ENCODE data around the gene TOMM6.

Gene TOMM6

DNA sequence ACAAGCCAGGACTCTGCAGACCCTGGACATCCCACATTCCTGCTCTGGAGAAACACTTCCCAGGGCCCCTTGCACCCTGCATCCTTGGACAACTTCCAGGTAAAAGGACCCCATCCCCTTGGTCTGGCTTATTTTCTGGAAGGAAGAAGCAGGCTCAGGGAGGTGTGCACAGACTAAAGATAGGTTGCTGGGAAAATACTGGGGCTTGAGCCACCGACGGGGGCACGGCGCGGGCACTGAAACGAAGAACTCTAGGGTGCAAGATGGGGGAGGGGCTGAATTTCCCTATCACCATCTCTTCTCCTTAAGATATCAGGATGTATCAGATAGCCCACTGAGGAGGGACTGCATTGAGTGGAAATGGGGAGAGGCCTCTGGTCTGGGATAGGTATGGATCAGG lies 8.6 kb upstream of the TOMM6 start:
- H3K36me3 ChIP-seq (ENCODE audit: control insufficient read depth, insufficient read depth, low read length), result peaks cover 19% of the 10 kb centered on the region
- H3K4me1 ChIP-seq (ENCODE audit: control insufficient read depth, insufficient read depth, low read length), result 0 out of 2 replicates have a peak, but pooled peaks cover 9% of the 10 kb centered on the region
- no peak overlapping the region for H3K27ac ChIP-seq (ENCODE audit: low read depth, low read length)
- no peak overlapping the region for H3K9ac ChIP-seq (ENCODE audit: low read depth, low read length)
- peak overlapping the region; percentile 86 for H3K4me3 ChIP-seq (ENCODE audit: low read depth, low read length)
- H3K27me3 ChIP-seq (ENCODE audit: control insufficient read depth, insufficient read depth, low read length), result peaks cover 26% of the 10 kb centered on the region
- H3K9me3 ChIP-seq (ENCODE audit: control insufficient read depth, insufficient read depth, low read length), result no peaks in the 10 kb centered on the region

DNA sequence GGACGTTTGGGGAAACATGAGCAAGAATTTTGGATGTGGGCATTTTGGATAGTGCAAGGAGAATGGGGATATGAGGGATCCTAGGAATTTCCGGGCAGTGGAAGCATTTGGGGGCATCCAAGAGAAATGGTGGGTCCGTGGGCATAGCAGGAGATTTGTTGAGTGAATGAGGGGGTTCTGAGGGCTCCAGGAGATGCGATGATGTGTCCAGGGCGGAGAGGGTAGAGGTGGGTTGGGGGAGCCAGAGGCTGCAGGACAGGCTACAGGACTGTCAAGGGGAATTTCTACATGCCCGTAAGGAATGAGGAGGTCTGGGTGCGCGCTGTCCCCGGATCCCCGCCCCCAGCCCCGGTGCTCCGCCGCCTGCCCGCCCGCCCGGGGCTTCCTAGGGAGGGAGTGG lies 8.2 kb upstream of the TOMM6 start:
- H3K4me1 ChIP-seq (ENCODE audit: control insufficient read depth, insufficient read depth, low read length), result 0 out of 2 replicates have a peak, but pooled peaks cover 9% of the 10 kb centered on the region
- peaks cover 31% of the 10 kb centered on the region for H3K27me3 ChIP-seq (ENCODE audit: control insufficient read depth, insufficient read depth, low read length)
- H3K27ac ChIP-seq (ENCODE audit: low read depth, low read length), result no peak overlapping the region
- no peak overlapping the region for H3K9ac ChIP-seq (ENCODE audit: low read depth, low read length)
- H3K36me3 ChIP-seq (ENCODE audit: control insufficient read depth, insufficient read depth, low read length), result peaks cover 16% of the 10 kb centered on the region
- no peaks in the 10 kb centered on the region for H3K9me3 ChIP-seq (ENCODE audit: control insufficient read depth, insufficient read depth, low read length)
- peak overlapping the region; percentile 86 for H3K4me3 ChIP-seq (ENCODE audit: low read depth, low read length)

DNA sequence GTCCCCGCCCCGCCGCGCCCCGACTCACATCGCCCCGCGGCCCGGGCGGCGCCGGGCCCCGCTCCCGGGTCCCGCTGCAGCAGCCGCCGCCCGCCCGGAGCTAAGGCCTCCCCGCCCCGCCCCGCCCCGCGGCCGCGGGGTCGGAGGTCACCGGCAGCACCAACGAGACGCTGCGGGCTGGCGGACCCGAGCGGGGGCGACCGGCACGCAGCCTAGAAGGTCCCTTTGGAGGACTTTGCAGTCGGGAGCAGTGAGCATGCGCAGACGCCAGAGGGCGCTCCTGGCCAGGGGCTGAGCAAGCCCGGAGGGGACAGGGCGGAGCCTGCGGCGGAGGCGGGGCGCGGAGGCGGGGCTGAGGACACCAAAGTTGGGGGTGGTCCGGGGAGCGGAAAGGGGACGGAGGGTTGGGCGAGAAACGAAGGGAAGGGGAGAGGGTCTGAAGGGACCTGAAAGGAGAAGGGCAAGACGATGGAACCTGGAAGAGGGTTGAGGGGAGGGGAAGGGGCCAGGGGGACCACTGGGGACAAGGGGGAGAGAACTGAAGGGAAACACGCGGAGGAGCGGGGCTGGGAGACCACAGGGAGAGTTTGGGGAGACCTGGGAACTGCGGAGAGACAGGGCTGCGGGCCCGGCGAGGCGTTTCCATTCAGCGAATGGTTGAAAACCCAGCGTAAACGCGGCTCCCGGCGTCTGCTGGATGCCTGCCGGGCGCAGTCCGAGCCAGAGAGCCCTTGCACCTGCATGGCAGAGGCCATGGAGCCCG lies 7.5 kb upstream of the TOMM6 start, which contains the start of gene FRS3:
Gene FRS3 (minus strand): TSS at position 113 of the 763 bp plus-strand sequence. CDS start 2,913 bp downstream, outside the sequence.
- peaks cover 11% of the 10 kb centered on the region for H3K36me3 ChIP-seq (ENCODE audit: control insufficient read depth, insufficient read depth, low read length)
- H3K27me3 ChIP-seq (ENCODE audit: control insufficient read depth, insufficient read depth, low read length), result peaks cover 37% of the 10 kb centered on the region
- H3K27ac ChIP-seq (ENCODE audit: low read depth, low read length), result no peak within 1 kb of the TSS
- H3K4me3 ChIP-seq (ENCODE audit: low read depth, low read length), result peak within 1 kb of the TSS; percentile 86
- no peaks in the 10 kb centered on the region for H3K9me3 ChIP-seq (ENCODE audit: control insufficient read depth, insufficient read depth, low read length)
- H3K9ac ChIP-seq (ENCODE audit: low read depth, low read length), result no peak within 1 kb of the TSS
- 0 out of 2 replicates have a peak, but pooled peaks cover 12% of the 10 kb centered on the region for H3K4me1 ChIP-seq (ENCODE audit: control insufficient read depth, insufficient read depth, low read length)

DNA sequence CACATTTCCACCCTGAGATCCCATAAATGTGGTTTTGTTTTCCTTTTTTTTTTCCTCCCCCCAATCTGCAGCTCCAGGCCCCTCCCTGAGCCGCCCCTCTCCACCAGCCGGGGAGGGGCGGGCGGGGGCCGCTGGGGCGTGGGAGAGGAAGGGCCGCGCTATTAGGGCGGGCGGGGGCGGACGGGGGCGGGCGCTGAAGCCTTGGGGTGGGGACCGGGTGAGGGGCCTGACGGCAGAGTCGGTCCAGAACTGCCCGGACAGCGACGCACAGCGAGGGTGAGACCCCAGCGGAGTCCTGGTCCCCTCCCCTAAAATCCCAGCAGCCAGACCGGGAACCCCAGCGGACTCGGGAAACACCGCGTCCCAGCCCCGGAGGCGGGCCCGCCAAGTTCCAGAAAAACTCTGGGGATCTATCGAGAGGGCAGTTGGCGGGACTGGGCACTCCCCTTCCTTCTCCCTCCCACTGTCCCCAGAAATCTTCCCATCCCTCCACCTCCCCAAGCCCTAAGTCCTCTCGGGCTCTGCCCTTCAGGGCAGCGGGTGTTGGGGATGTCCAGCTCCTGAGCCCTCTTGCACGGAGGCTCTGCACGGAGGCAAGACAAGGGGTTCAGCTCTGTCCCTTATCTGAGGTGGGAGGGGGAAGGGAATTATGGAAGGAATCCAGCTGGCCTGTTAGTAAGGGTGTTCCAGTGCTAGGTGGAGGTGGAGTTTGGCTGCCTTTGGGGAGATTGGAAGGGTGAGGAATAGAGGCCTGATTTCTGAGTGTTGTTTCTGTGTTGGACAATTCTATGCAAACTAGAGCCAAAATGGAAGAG lies 6.7 kb upstream of the TOMM6 start, which contains the start of gene PRICKLE4:
Gene PRICKLE4 (plus strand): TSS at position 232 of the 815 bp plus-strand sequence. CDS start 2,692 bp downstream, outside the sequence.
- no peak within 1 kb of the TSS for H3K27ac ChIP-seq (ENCODE audit: low read depth, low read length)
- H3K4me3 ChIP-seq (ENCODE audit: low read depth, low read length), result peak within 1 kb of the TSS; percentile 86
- 0 out of 2 replicates have a peak, but pooled peaks cover 5% of the 10 kb centered on the region for H3K36me3 ChIP-seq (ENCODE audit: control insufficient read depth, insufficient read depth, low read length)
- peaks cover 45% of the 10 kb centered on the region for H3K27me3 ChIP-seq (ENCODE audit: control insufficient read depth, insufficient read depth, low read length)
- no peak within 1 kb of the TSS for H3K9ac ChIP-seq (ENCODE audit: low read depth, low read length)
- H3K4me1 ChIP-seq (ENCODE audit: control insufficient read depth, insufficient read depth, low read length), result 0 out of 2 replicates have a peak, but pooled peaks cover 14% of the 10 kb centered on the region
- H3K9me3 ChIP-seq (ENCODE audit: control insufficient read depth, insufficient read depth, low read length), result no peaks in the 10 kb centered on the region

DNA sequence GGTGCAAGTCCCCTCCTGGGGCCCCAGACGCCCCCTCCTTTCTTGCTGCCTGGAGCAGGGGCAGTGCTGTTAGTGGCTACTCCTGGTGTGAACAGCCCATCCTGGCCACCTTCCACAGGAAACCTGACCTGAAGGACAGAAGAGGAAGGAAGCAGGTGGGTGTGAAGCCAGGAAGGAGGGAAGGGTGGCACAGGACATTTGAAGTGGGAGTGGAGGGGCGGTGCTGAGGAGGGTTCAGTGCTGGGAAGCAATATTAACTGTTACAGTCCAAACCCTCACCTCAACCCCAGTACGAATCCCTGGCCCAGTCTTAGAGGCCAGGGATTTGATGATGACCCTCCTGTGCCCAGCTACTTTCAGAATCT lies 6.1 kb upstream of the TOMM6 start:
- Histone ChIP-seq H3K9me3 (ENCODE audit: control insufficient read depth, insufficient read depth, low read length) (no peaks in the 10 kb centered on the region), H3K27me3 (ENCODE audit: control insufficient read depth, insufficient read depth, low read length) (peaks cover 49% of the 10 kb centered on the region), H3K4me1 (ENCODE audit: control insufficient read depth, insufficient read depth, low read length) (0 out of 2 replicates have a peak, but pooled peaks cover 14% of the 10 kb centered on the region), H3K4me3 (ENCODE audit: low read depth, low read length) (peak overlapping the region; percentile 86), H3K9ac (ENCODE audit: low read depth, low read length) (no peak overlapping the region), H3K27ac (ENCODE audit: low read depth, low read length) (no peak overlapping the region), H3K36me3 (ENCODE audit: control insufficient read depth, insufficient read depth, low read length) (0 out of 2 replicates have a peak, but pooled peaks cover 5% of the 10 kb centered on the region)

DNA sequence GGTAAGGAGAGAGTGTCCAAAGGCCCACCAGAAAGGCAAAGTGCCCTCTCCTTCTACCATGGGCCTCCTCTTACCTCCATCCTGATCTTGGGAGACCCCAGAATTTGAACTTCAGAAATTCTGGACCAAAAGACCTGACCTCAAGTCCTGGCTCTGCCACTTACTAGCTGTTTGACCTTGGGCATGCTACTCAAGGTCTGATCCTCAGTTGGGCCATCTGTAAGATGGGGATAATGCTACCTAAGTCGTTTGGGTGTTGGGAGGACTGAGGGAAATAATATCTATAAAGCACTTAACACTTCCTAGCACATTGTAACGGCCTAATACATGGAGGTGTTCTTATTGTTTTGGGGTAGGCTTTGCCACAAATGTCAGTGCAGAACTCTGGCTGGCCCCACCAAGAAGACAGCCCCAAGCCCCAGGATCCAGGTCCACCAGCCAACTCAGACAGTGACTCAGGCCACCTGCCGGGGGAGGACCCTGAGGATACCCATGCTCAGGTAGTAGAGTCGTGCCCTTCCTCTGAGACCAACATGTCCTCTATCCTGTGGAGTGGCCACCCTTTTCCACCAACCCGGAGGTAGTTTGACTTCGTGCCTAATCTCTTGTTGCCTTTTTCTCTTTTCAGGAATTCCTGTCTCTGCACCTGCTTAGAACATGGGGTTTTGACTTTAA lies 4.3 kb upstream of the TOMM6 start:
- Histone ChIP-seq H3K9me3 (ENCODE audit: control insufficient read depth, insufficient read depth, low read length) (no peaks in the 10 kb centered on the region), H3K36me3 (ENCODE audit: control insufficient read depth, insufficient read depth, low read length) (no peaks in the 10 kb centered on the region), H3K27ac (ENCODE audit: low read depth, low read length) (no peak overlapping the region), H3K4me3 (ENCODE audit: low read depth, low read length) (no peak overlapping the region), H3K27me3 (ENCODE audit: control insufficient read depth, insufficient read depth, low read length) (peaks cover 49% of the 10 kb centered on the region), H3K4me1 (ENCODE audit: control insufficient read depth, insufficient read depth, low read length) (0 out of 2 replicates have a peak, but pooled peaks cover 14% of the 10 kb centered on the region), H3K9ac (ENCODE audit: low read depth, low read length) (no peak overlapping the region)

DNA sequence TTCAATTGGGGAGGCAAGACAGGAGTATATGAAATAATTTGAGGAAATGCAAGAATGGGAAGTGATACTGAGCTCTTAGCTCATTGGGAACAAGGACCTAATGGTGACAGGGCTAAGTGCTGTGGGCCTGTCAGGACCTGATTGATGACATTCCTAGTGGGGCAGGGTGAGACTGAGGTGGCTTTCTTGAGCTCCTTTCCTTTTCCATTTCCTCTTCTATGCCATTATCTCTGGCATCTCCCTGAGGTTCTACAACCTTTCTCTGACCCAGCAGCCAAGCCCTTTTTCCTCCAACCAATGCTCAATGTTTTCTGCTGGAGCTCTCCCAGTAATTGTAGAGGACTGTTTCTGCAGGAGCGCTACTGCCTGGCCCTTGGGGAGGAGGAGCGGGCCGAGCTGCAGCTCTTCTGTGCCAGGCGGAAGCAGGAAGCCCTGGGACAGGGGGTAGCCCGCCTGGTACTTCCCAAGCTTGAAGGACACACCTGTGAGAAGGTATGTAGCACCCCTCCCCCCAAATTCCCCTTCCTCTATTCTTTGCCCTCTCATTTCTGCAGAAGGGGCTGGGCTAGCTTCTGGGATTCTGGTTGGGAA lies 2.8 kb upstream of the TOMM6 start:
- Histone ChIP-seq H3K9me3 (ENCODE audit: control insufficient read depth, insufficient read depth, low read length) (no peaks in the 10 kb centered on the region; the same call in 1 of the 2 replicates), H3K9ac (ENCODE audit: low read depth, low read length) (no peak overlapping the region), H3K27ac (ENCODE audit: low read depth, low read length) (no peak overlapping the region), H3K4me3 (ENCODE audit: low read depth, low read length) (no peak overlapping the region), H3K4me1 (ENCODE audit: control insufficient read depth, insufficient read depth, low read length) (0 out of 2 replicates have a peak, but pooled peaks cover 11% of the 10 kb centered on the region), H3K36me3 (ENCODE audit: control insufficient read depth, insufficient read depth, low read length) (peaks cover 9% of the 10 kb centered on the region), H3K27me3 (ENCODE audit: control insufficient read depth, insufficient read depth, low read length) (peaks cover 49% of the 10 kb centered on the region)

DNA sequence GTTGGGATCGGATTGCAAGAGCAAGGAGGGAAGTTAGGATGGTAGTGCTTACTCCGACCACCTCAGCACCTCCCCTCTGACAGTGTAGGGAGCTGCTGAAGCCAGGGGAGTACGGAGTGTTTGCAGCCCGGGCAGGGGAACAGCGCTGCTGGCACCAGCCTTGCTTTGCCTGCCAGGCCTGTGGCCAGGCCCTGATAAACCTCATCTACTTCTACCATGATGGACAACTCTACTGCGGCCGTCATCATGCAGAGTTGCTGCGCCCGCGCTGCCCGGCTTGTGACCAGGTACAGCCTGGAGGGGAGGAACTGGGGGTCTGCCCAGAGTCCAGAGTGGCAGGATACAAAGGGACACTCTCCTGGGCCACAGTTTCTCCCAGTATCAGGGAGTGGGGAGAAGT lies 2.2 kb upstream of the TOMM6 start:
- Histone ChIP-seq H3K9ac (ENCODE audit: low read depth, low read length) (no peak overlapping the region), H3K27ac (ENCODE audit: low read depth, low read length) (no peak overlapping the region), H3K27me3 (ENCODE audit: control insufficient read depth, insufficient read depth, low read length) (peaks cover 49% of the 10 kb centered on the region), H3K36me3 (ENCODE audit: control insufficient read depth, insufficient read depth, low read length) (peaks cover 15% of the 10 kb centered on the region), H3K4me1 (ENCODE audit: control insufficient read depth, insufficient read depth, low read length) (0 out of 2 replicates have a peak, but pooled peaks cover 11% of the 10 kb centered on the region), H3K9me3 (ENCODE audit: control insufficient read depth, insufficient read depth, low read length) (no peaks in the 10 kb centered on the region; the same call in 1 of the 2 replicates), H3K4me3 (ENCODE audit: low read depth, low read length) (no peak overlapping the region)

DNA sequence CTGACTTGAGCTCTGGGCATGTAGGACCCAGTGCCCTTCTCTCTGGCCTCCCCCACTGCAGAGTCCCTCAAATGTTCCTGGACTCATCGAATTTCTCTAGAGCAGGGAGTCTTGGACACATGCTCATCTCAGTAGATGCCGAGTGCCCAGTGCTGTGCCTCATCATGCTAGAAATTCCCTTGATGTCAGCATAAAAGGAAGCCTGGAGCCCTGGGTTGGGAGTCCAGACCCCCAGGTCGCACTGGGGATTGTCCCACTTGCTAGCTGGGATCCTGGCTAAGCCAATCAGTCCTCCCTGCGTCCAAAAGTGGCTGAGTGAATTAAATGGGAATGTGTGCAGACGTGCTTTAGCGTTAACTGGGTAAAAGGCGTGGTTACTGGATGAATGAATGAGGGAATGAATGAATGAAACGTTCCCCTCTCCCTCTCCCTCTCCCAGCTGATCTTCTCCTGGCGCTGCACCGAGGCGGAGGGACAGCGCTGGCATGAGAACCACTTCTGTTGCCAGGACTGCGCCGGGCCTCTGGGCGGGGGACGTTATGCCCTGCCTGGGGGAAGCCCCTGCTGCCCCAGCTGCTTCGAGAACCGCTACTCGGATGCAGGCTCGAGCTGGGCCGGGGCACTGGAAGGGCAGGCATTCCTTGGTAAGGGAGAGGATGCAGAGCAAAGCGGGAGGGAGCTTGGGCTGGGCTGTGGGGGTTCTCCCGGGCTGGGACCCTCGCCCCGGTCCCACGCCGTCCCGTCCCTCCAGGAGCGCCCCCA lies 1.6 kb upstream of the TOMM6 start:
- H3K36me3 ChIP-seq (ENCODE audit: control insufficient read depth, insufficient read depth, low read length), result peaks cover 21% of the 10 kb centered on the region
- H3K9me3 ChIP-seq (ENCODE audit: control insufficient read depth, insufficient read depth, low read length), result no peaks in the 10 kb centered on the region; the same call in 1 of the 2 replicates
- peak overlapping the region; percentile 86 for H3K4me3 ChIP-seq (ENCODE audit: low read depth, low read length)
- 0 out of 2 replicates have a peak, but pooled peaks cover 11% of the 10 kb centered on the region for H3K4me1 ChIP-seq (ENCODE audit: control insufficient read depth, insufficient read depth, low read length)
- peaks cover 49% of the 10 kb centered on the region for H3K27me3 ChIP-seq (ENCODE audit: control insufficient read depth, insufficient read depth, low read length)
- H3K9ac ChIP-seq (ENCODE audit: low read depth, low read length), result no peak overlapping the region
- no peak overlapping the region for H3K27ac ChIP-seq (ENCODE audit: low read depth, low read length)

All from HUES48 (cell line).